ENCODE data around the gene CHRNB2.

DNA sequence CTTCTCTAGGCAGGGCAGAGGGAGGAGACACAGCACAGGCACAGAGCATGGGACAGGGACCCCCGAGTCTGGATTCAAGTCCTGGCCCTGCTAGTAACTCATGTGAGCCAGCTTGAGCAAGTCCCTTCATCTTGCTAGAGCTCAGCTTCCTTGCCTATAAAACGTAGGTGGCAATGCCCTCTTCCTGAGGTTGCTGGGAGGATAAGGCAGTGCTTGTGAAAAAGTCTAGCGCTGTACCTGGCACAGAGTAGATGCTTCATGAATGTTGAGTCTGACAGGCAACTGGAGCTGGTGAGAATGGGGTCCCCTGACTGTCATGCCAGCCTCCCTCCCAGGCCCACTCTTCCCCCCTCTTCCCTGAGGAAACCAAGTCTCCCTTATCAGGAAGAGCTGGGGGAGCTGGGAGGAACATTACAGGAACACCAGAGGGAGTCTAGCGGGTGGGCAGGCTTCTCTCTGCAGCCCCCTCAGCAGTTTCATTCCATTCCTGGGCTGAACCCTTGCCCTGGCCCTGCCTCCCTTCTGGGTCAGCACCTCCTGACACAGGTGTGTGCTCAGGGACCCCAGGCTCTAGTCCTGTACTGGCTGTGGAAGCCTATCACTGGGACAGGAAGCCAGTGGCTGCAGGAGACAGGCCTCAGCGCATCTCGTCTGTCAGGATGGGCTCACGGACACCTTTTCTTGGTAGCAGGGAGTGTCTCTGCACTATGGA lies 9.9 kb downstream of the CHRNB2 start:
- TF ChIP-seq, protein P1, sequence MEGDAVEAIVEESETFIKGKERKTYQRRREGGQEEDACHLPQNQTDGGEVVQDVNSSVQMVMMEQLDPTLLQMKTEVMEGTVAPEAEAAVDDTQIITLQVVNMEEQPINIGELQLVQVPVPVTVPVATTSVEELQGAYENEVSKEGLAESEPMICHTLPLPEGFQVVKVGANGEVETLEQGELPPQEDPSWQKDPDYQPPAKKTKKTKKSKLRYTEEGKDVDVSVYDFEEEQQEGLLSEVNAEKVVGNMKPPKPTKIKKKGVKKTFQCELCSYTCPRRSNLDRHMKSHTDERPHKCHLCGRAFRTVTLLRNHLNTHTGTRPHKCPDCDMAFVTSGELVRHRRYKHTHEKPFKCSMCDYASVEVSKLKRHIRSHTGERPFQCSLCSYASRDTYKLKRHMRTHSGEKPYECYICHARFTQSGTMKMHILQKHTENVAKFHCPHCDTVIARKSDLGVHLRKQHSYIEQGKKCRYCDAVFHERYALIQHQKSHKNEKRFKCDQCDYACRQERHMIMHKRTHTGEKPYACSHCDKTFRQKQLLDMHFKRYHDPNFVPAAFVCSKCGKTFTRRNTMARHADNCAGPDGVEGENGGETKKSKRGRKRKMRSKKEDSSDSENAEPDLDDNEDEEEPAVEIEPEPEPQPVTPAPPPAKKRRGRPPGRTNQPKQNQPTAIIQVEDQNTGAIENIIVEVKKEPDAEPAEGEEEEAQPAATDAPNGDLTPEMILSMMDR (IDR thresholded peaks at IDR 0.05) = no peak
- no peak for TF ChIP-seq POLR2A (IDR thresholded peaks at IDR 0.05)
- TF ChIP-seq POLR2AphosphoS5 (IDR thresholded peaks at IDR 0.05) = no peak

All from prostate gland (tissue), 2 donors.